ENCODE results near the gene CCR7. TPM values are rescaled to one million over a fixed set of nuclear protein-coding genes. Genes with fewer than 3 reads are reported as not detected.

Gene CCR7
- total RNA-seq, 3 donors from 2014 or later = 77.3 to 109 (median 108) TPM

Other genes with a start within 250 kb of the CCR7 start
- not detected for gene GJD3, start 200.7 kb downstream of the CCR7 start, total RNA-seq
- 10 to 100 TPM; 10.4 to 16.4 (median 12.0) TPM for gene TOP2A, start 147.6 kb downstream of the CCR7 start, total RNA-seq
- 10 to 100 TPM; 14.0 to 17.7 (median 14.7) TPM for gene IGFBP4, start 122.0 kb downstream of the CCR7 start, total RNA-seq
- gene TNS4, start 63.8 kb downstream of the CCR7 start, total RNA-seq = 1 to 10 TPM; 3.9 to 4.7 (median 4.1) TPM
- 100 to 1,000 TPM; 105 to 117 (median 106) TPM for gene SMARCE1, start 82.3 kb upstream of the CCR7 start, total RNA-seq
- gene KRT222, start 99.7 kb upstream of the CCR7 start, total RNA-seq = not detected
- not detected for gene KRT24, start 138.3 kb upstream of the CCR7 start, total RNA-seq
- not detected for gene KRT25, start 189.9 kb upstream of the CCR7 start, total RNA-seq
- not detected for gene KRT26, start 206.7 kb upstream of the CCR7 start, total RNA-seq
- gene KRT27, start 217.1 kb upstream of the CCR7 start, total RNA-seq = not detected
- gene KRT28, start 234.5 kb upstream of the CCR7 start, total RNA-seq = not detected

All from activated T-cell treated with anti-CD3 and anti-CD28 coated beads, Interleukin-2, amount 50 U/mL, for 4 hours (primary cell).